Sciatic nerve (tissue), 2 donors: Measurements from ENCODE around the gene WDSUB1. TPM values are rescaled to one million over a fixed set of nuclear protein-coding genes. Genes with fewer than 3 reads are reported as not detected.

Experiments used
- ATAC-seq: fragments of 200-7000 bp; cut with Tn5 transposase; one replicate; pipeline ENCODE4 v1.9.1; 2020; ENCODE audit warnings: mild to moderate bottlenecking, moderate library complexity
- DNase-seq: peaks from one replicate; pipeline ENCODE4 v3.0.0-alpha.2; 2020; ENCODE audit warnings: low spot score
- intact Hi-C: fragments of 100-400 bp; cut with DNase I; formaldehyde crosslinking; loops from one replicate; pipeline ENCODE4 v1.14.2; 2022
- total RNA-seq: library from RNA; stranded (reverse); fragmentation: NEBNext Ultra II Directional; extraction: Animal tissue kit (Norgen Biotek cat#: 25700); gene quantifications from one replicate; pipeline ENCODE4 v1.2.1, GENCODE V29; 2021
- donor health status: DM: no; HTN: no; CAD: no.
- donor health status: DM: no; HTN: no; CAD: no.

WDSUB1 gene, protein sequence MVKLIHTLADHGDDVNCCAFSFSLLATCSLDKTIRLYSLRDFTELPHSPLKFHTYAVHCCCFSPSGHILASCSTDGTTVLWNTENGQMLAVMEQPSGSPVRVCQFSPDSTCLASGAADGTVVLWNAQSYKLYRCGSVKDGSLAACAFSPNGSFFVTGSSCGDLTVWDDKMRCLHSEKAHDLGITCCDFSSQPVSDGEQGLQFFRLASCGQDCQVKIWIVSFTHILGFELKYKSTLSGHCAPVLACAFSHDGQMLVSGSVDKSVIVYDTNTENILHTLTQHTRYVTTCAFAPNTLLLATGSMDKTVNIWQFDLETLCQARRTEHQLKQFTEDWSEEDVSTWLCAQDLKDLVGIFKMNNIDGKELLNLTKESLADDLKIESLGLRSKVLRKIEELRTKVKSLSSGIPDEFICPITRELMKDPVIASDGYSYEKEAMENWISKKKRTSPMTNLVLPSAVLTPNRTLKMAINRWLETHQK
- 12.1 TPM for total RNA-seq

- intact Hi-C loops: no loop called here
- peak; percentile 38 for ATAC-seq
- DNase-seq: peak; percentile 79
Observed at GRCh38 chr2:159285929-159286708, at the start of gene WDSUB1. TSS of gene WDSUB1 (minus strand) at chr2:159286703. CDS start at chr2:159283069, 3,634 bp downstream.

DNA sequence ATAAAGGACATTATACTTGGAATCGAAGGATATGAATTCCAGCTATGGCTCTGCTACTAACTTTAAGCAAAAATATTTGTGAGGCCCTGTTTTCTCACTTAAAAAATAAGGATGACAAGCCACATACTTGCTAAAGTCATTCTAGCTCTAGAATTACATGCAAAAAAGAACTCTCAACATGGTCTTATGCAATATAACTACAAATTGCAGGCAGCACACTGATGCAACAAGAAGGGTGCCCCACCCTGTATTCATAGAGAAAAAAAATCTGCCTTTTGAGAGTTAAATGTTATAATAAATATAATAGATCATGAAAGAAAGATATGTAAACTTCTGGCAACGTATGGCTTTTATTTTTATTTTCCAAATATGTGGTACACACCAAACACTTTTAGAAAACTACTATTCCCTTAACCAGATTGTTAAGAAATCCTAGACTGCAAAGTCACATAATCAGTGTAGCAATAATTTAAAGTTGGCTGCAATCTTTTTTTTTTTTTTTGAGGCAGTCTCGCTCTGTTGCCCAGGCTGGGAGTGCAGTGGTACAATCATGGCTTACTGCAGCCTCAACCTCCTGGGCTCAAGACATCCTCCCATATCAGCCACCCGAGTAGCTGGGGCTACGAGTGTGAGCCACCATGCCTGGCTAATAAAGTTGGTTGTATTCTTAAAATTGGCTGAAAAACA is 40.2 kb upstream of the WDSUB1 start:
- ATAC-seq (peak; percentile 81), DNase-seq (no peak)
- intact Hi-C loops: no loop called here

DNA sequence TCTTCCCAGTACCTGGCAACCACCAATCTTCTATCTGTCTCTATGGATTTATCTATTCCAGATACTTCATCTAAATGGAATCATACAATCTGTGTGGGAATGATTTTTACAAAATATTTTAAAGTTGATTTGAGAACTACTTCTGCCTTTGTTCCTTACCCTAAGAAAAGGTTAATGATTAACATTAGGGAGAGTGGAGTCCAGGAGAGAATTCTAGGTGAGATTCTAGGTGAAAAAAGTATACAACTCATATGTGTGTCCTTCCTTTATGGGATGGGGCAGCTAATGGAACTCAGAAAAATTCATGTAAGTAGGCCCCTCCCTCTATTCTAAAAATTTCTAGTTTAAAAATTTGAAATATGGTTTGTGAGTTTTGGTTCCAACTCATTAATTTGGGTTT is 35.9 kb upstream of the WDSUB1 start:
- DNase-seq: no peak
- no peak for ATAC-seq
- intact Hi-C loops: no loop called here

GRCh38 chr2:159317392-159318088 is 31.0 kb upstream of the WDSUB1 start:
- ATAC-seq (no peak), DNase-seq (no peak)
- intact Hi-C loops: no loop called here

DNA sequence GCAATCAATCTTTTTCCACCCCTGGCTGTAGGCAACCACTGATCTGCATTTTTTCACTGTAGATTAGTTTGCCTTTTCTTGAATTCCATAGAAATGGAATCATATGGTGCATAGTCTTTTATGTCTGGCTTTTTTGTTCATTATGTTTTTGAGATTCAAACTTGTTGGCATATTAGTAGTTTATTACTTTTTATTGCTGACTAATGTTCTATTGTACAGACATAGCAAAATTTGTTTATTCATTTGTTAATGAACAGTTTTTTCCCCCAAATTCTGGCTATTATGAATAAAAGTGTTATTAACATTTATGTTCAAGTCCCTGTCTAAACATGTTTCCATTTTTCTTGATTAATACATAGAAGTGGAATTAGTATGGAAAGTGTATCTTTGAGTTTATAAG is 21.4 kb upstream of the WDSUB1 start:
- intact Hi-C loops: no loop called here
- ATAC-seq (no peak), DNase-seq (no peak)

DNA sequence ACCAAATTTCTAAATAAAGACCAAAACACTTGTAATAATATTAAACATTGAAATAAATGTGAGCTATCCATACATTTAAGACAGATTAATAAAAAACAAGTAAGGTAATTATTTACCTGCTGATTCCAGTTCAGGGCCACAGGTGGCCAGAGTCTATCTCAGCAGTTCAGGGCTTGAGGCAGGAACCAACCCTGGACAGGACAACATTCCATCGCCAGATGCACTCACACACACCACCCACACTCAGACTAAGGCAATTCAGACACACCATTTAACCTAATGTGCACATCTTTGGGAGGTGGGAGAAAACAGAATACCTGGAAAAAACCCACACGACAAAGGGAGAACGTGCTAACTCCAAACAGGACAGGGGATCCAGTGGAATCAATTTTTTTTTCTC is 14.1 kb upstream of the WDSUB1 start:
- intact Hi-C loops: no loop called here
- DNase-seq: no peak
- ATAC-seq: no peak

DNA sequence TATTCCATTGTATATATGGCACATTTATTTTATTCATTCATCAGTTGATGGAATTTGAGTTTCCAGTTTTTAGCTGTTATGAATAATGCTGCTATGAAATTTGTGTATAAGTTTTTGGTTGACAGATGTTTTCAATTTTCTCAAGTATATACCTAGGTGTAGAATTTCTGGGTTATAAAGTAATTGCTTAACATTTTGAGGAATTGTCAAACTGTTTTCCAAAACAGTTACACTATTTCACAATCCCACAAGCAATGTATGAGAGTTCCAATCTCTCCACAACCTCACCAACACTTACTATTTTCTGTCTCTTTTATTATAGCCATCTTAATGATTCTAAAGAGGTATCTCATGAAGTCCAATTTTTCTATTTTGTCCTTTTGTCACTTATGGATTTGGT is 12.5 kb upstream of the WDSUB1 start:
- ATAC-seq (no peak), DNase-seq (no peak)
- intact Hi-C loops: no loop called here

- no peak for DNase-seq
- no peak for ATAC-seq
- intact Hi-C loops: no loop called here
Observed at GRCh38 chr2:159297042-159297707, 10.7 kb upstream of the WDSUB1 start.

GRCh38 chr2:159292157-159292556 is 5.7 kb upstream of the WDSUB1 start:
- intact Hi-C loops: no loop called here
- ATAC-seq (no peak), DNase-seq (no peak)

GRCh38 chr2:159290289-159290907 is 3.9 kb upstream of the WDSUB1 start:
- ATAC-seq (peak; percentile 35), DNase-seq (no peak)
- intact Hi-C loops: no loop called here

DNA sequence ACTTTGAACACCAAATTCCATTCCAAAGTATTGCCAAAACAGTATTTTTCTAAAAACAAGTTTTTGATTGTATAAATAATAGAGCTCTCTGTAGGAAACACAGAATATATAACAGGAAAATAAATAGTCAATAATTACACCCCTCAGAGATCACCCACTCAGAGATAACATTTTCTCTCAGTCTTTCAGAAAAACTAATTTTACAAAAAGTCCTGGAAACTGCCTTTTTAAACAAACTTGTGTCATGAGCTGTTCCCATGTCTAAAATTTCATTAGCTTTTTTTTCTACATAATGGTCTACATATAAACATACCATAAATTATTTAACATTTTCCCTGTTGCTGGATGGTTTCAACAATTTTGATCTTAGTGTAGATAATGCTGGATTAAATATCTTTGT is 1.2 kb upstream of the WDSUB1 start:
- intact Hi-C loops: no loop called here
- ATAC-seq: no peak
- no peak for DNase-seq

DNA sequence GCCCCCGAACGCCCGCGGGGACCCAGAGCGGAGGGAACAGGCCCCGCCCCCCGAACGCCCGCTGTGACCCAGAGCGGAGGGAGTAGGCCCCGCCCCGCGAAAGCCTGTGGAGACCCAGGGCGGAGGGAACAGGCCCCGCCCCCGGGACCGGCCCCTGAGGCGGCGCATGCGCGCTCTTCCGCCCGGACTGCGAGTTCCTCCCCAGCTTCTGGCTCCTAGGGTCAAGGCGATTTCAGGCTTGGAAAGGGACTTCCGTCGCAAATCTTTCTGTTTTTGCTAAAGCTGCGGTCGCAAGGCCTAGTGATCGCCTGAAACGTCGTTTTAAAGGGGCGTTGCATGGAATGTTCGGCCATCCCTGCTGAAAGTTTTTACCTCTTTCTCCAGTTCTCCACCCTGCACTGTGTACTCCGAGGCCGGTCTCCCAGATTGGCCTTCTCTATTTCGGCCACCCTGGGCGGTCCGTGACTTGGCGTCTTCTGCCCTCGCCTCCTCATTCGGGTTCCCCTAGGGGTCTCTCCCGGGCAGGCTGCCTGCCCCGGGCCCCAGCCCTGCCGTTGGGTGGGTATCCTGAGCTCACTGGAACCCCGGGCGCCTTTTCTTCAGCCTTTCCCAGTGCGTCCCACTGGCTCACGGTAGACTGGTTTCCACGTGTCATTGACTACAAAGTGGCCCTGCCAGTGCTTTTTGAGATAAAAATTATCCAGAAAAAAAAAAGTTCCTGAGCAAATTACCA is 372 bp upstream of the WDSUB1 start:
- DNase-seq (peak; percentile 99), ATAC-seq (peak; percentile 99)
- intact Hi-C loops: no loop called here

GRCh38 chr2:159285433-159285832 is 1.1 kb downstream of the WDSUB1 start:
- DNase-seq (no peak), ATAC-seq (no peak)
- intact Hi-C loops: no loop called here

DNA sequence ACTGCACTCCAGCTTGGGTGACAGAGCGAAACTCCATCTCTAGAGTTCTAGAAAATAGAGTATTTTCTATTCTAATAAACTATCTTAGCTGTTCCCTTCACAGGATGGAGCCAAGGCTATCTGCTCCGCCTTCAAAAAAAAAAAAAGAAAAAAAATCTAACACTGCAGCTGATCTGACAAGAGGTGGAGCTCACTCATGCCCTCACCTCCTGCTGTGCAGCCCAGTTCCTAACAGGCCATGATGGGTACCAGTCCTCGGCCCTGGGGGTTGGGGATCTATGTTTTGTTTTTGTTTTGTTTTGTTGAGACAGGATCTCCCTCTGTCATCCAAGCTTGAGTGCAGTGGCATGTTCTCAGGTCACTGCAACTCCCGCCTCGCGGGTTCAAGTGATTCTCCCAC is 3.0 kb downstream of the WDSUB1 start:
- intact Hi-C loops: no loop called here
- ATAC-seq (no peak), DNase-seq (no peak)

DNA sequence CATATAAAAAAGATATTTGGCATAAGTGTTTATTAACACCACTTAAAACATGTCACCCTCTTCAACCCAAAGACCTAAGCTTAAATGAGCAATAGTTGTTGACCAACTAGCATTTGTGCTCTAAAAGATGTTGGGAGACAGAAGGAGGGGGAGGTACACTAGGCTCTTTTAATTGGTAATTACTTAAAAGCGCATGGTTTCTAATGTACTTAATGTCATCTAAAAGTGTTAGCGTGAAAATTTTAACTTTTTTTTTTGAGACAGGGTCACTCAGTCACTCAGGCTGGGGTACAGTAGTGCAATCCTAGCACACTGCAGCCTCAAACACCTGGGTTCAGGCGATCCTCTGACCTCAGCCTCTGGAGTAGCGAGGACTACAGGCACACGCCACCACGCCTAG is 5.5 kb downstream of the WDSUB1 start:
- no peak for ATAC-seq
- DNase-seq: no peak
- intact Hi-C loops: no loop called here

DNA sequence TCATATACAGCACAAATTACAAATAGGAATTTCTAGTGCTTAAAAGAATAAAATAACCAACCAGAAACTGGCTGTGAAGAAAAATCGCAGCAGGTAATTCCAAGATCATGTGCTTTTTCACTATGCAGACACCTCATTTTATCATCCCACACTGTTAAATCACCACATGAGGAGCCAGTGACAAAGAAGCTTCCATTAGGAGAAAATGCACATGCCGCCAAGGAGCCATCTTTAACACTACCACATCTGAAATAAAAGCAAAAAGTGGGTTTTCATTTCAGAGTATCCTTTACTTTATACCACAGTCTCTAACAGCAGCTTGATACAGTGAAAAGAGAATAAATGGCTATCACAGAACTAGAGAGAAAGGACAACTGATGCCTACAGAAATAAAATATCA is 6.8 kb downstream of the WDSUB1 start:
- DNase-seq: no peak
- intact Hi-C loops: no loop called here
- no peak for ATAC-seq

DNA sequence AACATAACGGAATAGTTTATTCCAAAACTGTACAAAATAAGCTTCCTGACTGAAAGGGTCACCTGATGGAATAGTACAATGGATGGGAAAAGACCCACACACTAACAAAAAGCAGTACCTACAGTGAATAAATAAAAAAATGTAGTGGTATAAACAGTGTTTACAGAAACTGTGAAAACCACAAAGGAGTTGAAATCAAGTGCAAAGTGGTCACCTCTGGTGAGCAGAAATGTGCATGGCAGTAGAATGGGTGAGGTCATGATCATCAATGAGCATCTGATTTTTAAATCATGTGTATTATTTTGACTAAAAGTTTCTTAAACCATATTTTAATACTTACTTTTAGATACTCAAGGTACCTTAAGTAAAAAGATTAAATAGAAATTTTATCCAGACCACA is 11.4 kb downstream of the WDSUB1 start:
- ATAC-seq: no peak
- intact Hi-C loops: no loop called here

GRCh38 chr2:159272156-159272555 is 14.3 kb downstream of the WDSUB1 start:
- no peak for DNase-seq
- no peak for ATAC-seq
- intact Hi-C loops: no loop called here

More for the DNA sequence above, 11.4 kb downstream of the WDSUB1 start:
- DNase-seq: no peak
